Caco-2 (cell line): ENCODE measurements around the gene TNS1. TPM values are rescaled to one million over a fixed set of nuclear protein-coding genes. Genes with fewer than 3 reads are reported as not detected.

Experiments
- BruUV-seq: library from RNA; stranded (reverse); fragments of 400-500 nt; replicated peaks from 2 replicates; lab custom pipeline; 2021; lab: Mats Ljungman, UMichigan
- CTCF ChIA-PET: fragments of 300-600 bp; sonication (Branson Sonifier 250); formaldehyde crosslinking; loops from one replicate; lab custom pipeline; 2022; ENCODE audit warnings: antibody characterized with exemption; lab: Charles Lee
- POLR2A ChIA-PET: fragments of 300-600 bp; sonication (Branson Sonifier 250); formaldehyde crosslinking; loops from one replicate; lab custom pipeline; 2022; ENCODE audit warnings: antibody characterized with exemption; lab: Charles Lee
- DNase-seq, 2 experiments: peaks; one replicate each; pipeline versions ENCODE4 v3.0.0 to v3.0.0-alpha.2; 2020 to 2022
- H3K27me3 ChIP-seq: replicated peaks from 2 replicates; pipeline ENCODE4 v1.6.0; 2011; ENCODE audit warnings: low read length; ENCODE audit not compliant: control insufficient read depth, insufficient read depth
- H3K36me3 ChIP-seq: 2 replicates; pipeline ENCODE4 v1.5.1; 2011; ENCODE audit warnings: low read length; ENCODE audit not compliant: control insufficient read depth, insufficient read depth
- H3K4me1 ChIP-seq: fragments of 250-450 bp; sonication (Bioruptor Pico); 2 replicates; pipeline ENCODE4 v1.5.1; 2020; ENCODE audit warnings: mild to moderate bottlenecking
- H3K4me3 ChIP-seq: 2 replicates; pipeline ENCODE4 v1.5.1; 2011; ENCODE audit warnings: low read depth, mild to moderate bottlenecking, control low read depth, low read length
- H3K9me3 ChIP-seq: fragments of 250-450 bp; sonication (Bioruptor Pico); 2 replicates; pipeline ENCODE4 v1.5.1; 2020; ENCODE audit warnings: mild to moderate bottlenecking, moderate library complexity
- H3K27ac Mint-ChIP-seq: one replicate; pipeline ENCODE4 v1.8.0; 2022; ENCODE audit warnings: mixed read lengths; ENCODE audit not compliant: unreplicated experiment
- H3K27me3 Mint-ChIP-seq: one replicate; pipeline ENCODE4 v1.8.0; 2022; ENCODE audit warnings: mixed read lengths; ENCODE audit not compliant: insufficient read depth, unreplicated experiment
- H3K36me3 Mint-ChIP-seq: one replicate; pipeline ENCODE4 v1.8.0; 2022; ENCODE audit warnings: mild to moderate bottlenecking, mixed read lengths; ENCODE audit not compliant: insufficient read depth, unreplicated experiment
- H3K4me1 Mint-ChIP-seq: one replicate; pipeline ENCODE4 v1.8.0; 2022; ENCODE audit warnings: low read depth, mixed read lengths; ENCODE audit not compliant: unreplicated experiment
- H3K4me3 Mint-ChIP-seq: one replicate; pipeline ENCODE4 v1.8.0; 2022; ENCODE audit warnings: mild to moderate bottlenecking, moderate library complexity, mixed read lengths; ENCODE audit not compliant: unreplicated experiment
- H3K9me3 Mint-ChIP-seq: one replicate; pipeline ENCODE4 v1.8.0; 2022; ENCODE audit warnings: mixed read lengths; ENCODE audit not compliant: unreplicated experiment
- CTCF ChIP-seq, 2 experiments: fragments of 200-600 bp in 1 of 2; IDR thresholded peaks; 1 replicate in 1 of 2; 2 replicates in 1 of 2; pipeline versions ENCODE4 v1.5.1 to v1.8.0; 2011 to 2022; ENCODE audit warnings: antibody characterized with exemption in 1 of 2, control low read depth in 1 of 2, inconsistent platforms in 1 of 2, low read depth in 1 of 2, low read length in 1 of 2, mild to moderate bottlenecking in 1 of 2, moderate library complexity in 1 of 2; ENCODE audit not compliant: insufficient read depth in 1 of 2, severe bottlenecking in 1 of 2, unreplicated experiment in 1 of 2
- intact Hi-C: fragments of 100-400 bp; cut with micrococcal nuclease; formaldehyde crosslinking; loops from one replicate; pipeline ENCODE4 v1.10.0; 2022; ENCODE audit not compliant: unreplicated experiment
- total RNA-seq: library from RNA; stranded (reverse); gene quantifications from 2 replicates; pipeline ENCODE4 v1.2.3, GENCODE V29; 2022

TNS1 gene
- total RNA-seq, 1 experiment from 2014 or later = 16.1 TPM

GRCh38 chr2:217761645-217762277 is 241.0 kb downstream of the TNS1 start:
- no peak for DNase-seq
- TF ChIP-seq CTCF (IDR thresholded peaks at IDR 0.05; ENCODE audit: insufficient read depth in 1 of 2, low read depth in 1 of 2, low read length in 1 of 2, severe bottlenecking in 1 of 2, unreplicated experiment in 1 of 2) = no peak
- ChIA-PET CTCF (no interaction called here), POLR2A (no interaction called here)
- H3K4me1 ChIP-seq = no peaks in the 10 kb centered on the region
- Mint-ChIP-seq H3K27me3 (peaks cover 10% of the 10 kb centered on the region), H3K27ac (no peak overlapping the region), H3K9me3 (peaks cover 36% of the 10 kb centered on the region), H3K4me1 (no peaks in the 10 kb centered on the region), H3K4me3 (no peak overlapping the region), H3K36me3 (no peaks in the 10 kb centered on the region)
- no peak overlapping the region for H3K4me3 ChIP-seq
- intact Hi-C loops = no loop called here
- peaks cover 25% of the 10 kb centered on the region for H3K9me3 ChIP-seq
- no peaks in the 10 kb centered on the region for H3K36me3 ChIP-seq
- BruUV-seq = no TSS peak
- H3K27me3 ChIP-seq = no peaks in the 10 kb centered on the region

- H3K36me3 ChIP-seq = no peaks in the 10 kb centered on the region
- peaks cover 36% of the 10 kb centered on the region for H3K9me3 Mint-ChIP-seq
- no peak overlapping the region for H3K4me3 Mint-ChIP-seq
- no peak overlapping the region for H3K4me3 ChIP-seq
- peaks cover 25% of the 10 kb centered on the region for H3K9me3 ChIP-seq
- no peak for TF ChIP-seq CTCF (IDR thresholded peaks at IDR 0.05; ENCODE audit: insufficient read depth in 1 of 2, low read depth in 1 of 2, low read length in 1 of 2, severe bottlenecking in 1 of 2, unreplicated experiment in 1 of 2)
- intact Hi-C loops = loop anchor here (5.0 kb wide), 1 partner anchor 1078 kb away; no protein-coding TSS in a partner anchor
- BruUV-seq = no TSS peak
- H3K27me3 ChIP-seq = no peaks in the 10 kb centered on the region
- peaks cover 9% of the 10 kb centered on the region for H3K27me3 Mint-ChIP-seq
- no peaks in the 10 kb centered on the region for H3K4me1 ChIP-seq
- H3K4me1 Mint-ChIP-seq = no peaks in the 10 kb centered on the region
- ChIA-PET CTCF (no interaction called here), POLR2A (no interaction called here)
- no peak for DNase-seq
- no peak overlapping the region for H3K27ac Mint-ChIP-seq
- no peaks in the 10 kb centered on the region for H3K36me3 Mint-ChIP-seq
These were observed 242.8 kb downstream of the TNS1 start for GRCh38 chr2:217759991-217760390.

GRCh38 chr2:217757108-217757463 is 245.7 kb downstream of the TNS1 start:
- TF ChIP-seq CTCF (IDR thresholded peaks at IDR 0.05; ENCODE audit: insufficient read depth in 1 of 2, low read depth in 1 of 2, low read length in 1 of 2, severe bottlenecking in 1 of 2, unreplicated experiment in 1 of 2) = no peak
- Histone ChIP-seq H3K27me3 (0 out of 2 replicates have a peak, but pooled peaks cover 2% of the 10 kb centered on the region), H3K4me1 (no peaks in the 10 kb centered on the region), H3K4me3 (no peak overlapping the region), H3K9me3 (peaks cover 11% of the 10 kb centered on the region), H3K36me3 (no peaks in the 10 kb centered on the region)
- CTCF ChIA-PET = no interaction called here
- no peak overlapping the region for H3K4me3 Mint-ChIP-seq
- no peak overlapping the region for H3K27ac Mint-ChIP-seq
- DNase-seq = no peak
- H3K27me3 Mint-ChIP-seq = peaks cover 12% of the 10 kb centered on the region
- POLR2A ChIA-PET = no interaction called here
- intact Hi-C loops = loop anchor here (5.0 kb wide), 1 partner anchor 1075 kb away; no protein-coding TSS in a partner anchor
- H3K4me1 Mint-ChIP-seq = no peaks in the 10 kb centered on the region
- no peaks in the 10 kb centered on the region for H3K36me3 Mint-ChIP-seq
- peaks cover 17% of the 10 kb centered on the region for H3K9me3 Mint-ChIP-seq
- no TSS peak for BruUV-seq
